ENCODE data around the gene AMPD1. TPM values are rescaled to one million over a fixed set of nuclear protein-coding genes. Genes with fewer than 3 reads are reported as not detected.

The AMPD1 gene
- total and polyA plus RNA-seq, 3 donors from 2014 or later = 0.12 to 1.5 TPM; not detected in 1

- DNase-seq = no peak
- Histone ChIP-seq H3K9me3 (no peaks in the 10 kb centered on the region), H3K27me3 (no peaks in the 10 kb centered on the region), H3K4me1 (no peaks in the 10 kb centered on the region), H3K27ac (no peak overlapping the region), H3K4me3 (no peak overlapping the region), H3K36me3 (ENCODE audit: low read depth, missing control alignments) (no peaks in the 10 kb centered on the region)
- WGBS, 2 donors = 92% methylated on average over 4 of the region's 4 CpGs
- intact Hi-C loops (cut with DNase I; ENCODE audit: low total_unique reads) = no loop called here
- TF ChIP-seq POLR2A (IDR thresholded peaks at IDR 0.05) (no peak), CTCF (IDR thresholded peaks at IDR 0.05) (no peak)
Measured at GRCh38 chr1:114688526-114688925, 6.8 kb downstream of the AMPD1 start.

GRCh38 chr1:114685851-114686250 lies 9.5 kb downstream of the AMPD1 start:
- TF ChIP-seq POLR2A (IDR thresholded peaks at IDR 0.05) (no peak), CTCF (IDR thresholded peaks at IDR 0.05) (no peak)
- no peak for DNase-seq
- Histone ChIP-seq H3K9me3 (no peaks in the 10 kb centered on the region), H3K4me3 (no peak overlapping the region), H3K36me3 (ENCODE audit: low read depth, missing control alignments) (no peaks in the 10 kb centered on the region), H3K27me3 (no peaks in the 10 kb centered on the region), H3K27ac (no peak overlapping the region), H3K4me1 (no peaks in the 10 kb centered on the region)
- intact Hi-C loops (cut with DNase I; ENCODE audit: low total_unique reads) = no loop called here
- WGBS, 2 donors = 80 to 89% methylated on average over 5 of the region's 5 CpGs

- Histone ChIP-seq H3K9me3 (no peaks in the 10 kb centered on the region), H3K4me3 (no peak overlapping the region), H3K27ac (no peak overlapping the region), H3K4me1 (no peaks in the 10 kb centered on the region), H3K36me3 (ENCODE audit: low read depth, missing control alignments) (no peaks in the 10 kb centered on the region), H3K27me3 (no peaks in the 10 kb centered on the region)
- intact Hi-C loops (cut with DNase I; ENCODE audit: low total_unique reads) = no loop called here
- no peak for TF ChIP-seq POLR2A (IDR thresholded peaks at IDR 0.05)
- no peak for TF ChIP-seq CTCF (IDR thresholded peaks at IDR 0.05)
- DNase-seq = no peak
- WGBS, 2 donors = 84 to 87% methylated on average over 5 of the region's 5 CpGs
Measured at GRCh38 chr1:114677691-114678090, 17.7 kb downstream of the AMPD1 start.

GRCh38 chr1:114676115-114676514 lies 19.2 kb downstream of the AMPD1 start:
- H3K4me3 ChIP-seq = no peak overlapping the region
- TF ChIP-seq POLR2A (IDR thresholded peaks at IDR 0.05) = no peak
- TF ChIP-seq CTCF (IDR thresholded peaks at IDR 0.05) = no peak
- intact Hi-C loops (cut with DNase I; ENCODE audit: low total_unique reads) = no loop called here
- H3K36me3 ChIP-seq (ENCODE audit: low read depth, missing control alignments) = no peaks in the 10 kb centered on the region
- no peaks in the 10 kb centered on the region for H3K4me1 ChIP-seq
- 90 to 93% methylated on average over 1 of the region's 1 CpG for WGBS, 2 donors
- H3K27ac ChIP-seq = no peak overlapping the region
- H3K27me3 ChIP-seq = no peaks in the 10 kb centered on the region
- no peak for DNase-seq
- H3K9me3 ChIP-seq = no peaks in the 10 kb centered on the region

GRCh38 chr1:114671939-114672275 lies 23.4 kb downstream of the AMPD1 start:
- Histone ChIP-seq H3K27ac (no peak overlapping the region), H3K9me3 (no peaks in the 10 kb centered on the region), H3K36me3 (ENCODE audit: low read depth, missing control alignments) (no peaks in the 10 kb centered on the region), H3K4me3 (no peak overlapping the region), H3K4me1 (no peaks in the 10 kb centered on the region), H3K27me3 (no peaks in the 10 kb centered on the region)
- intact Hi-C loops (cut with DNase I; ENCODE audit: low total_unique reads) = no loop called here
- no peak for DNase-seq
- 82 to 93% methylated on average over 7 of the region's 7 CpGs for WGBS, 2 donors
- TF ChIP-seq CTCF (IDR thresholded peaks at IDR 0.05) (no peak), POLR2A (IDR thresholded peaks at IDR 0.05) (no peak)

All from testis (tissue), 3 donors.